Measurements from ENCODE around the gene SYT6. TPM values are rescaled to one million over a fixed set of nuclear protein-coding genes. Genes with fewer than 3 reads are reported as not detected.

Gene SYT6
- total and polyA plus RNA-seq, 2 experiments from 2014 or later = 0.09 TPM; not detected in 1

- Histone ChIP-seq H3K27ac (no peak overlapping the region), H3K9me3 (ENCODE audit: low read depth) (no peaks in the 10 kb centered on the region), H3K27me3 (peaks cover 5% of the 10 kb centered on the region), H3K4me1 (ENCODE audit: low read depth) (no peaks in the 10 kb centered on the region), H3K4me3 (no peak overlapping the region), H3K36me3 (no peaks in the 10 kb centered on the region)
- no peak for TF ChIP-seq CTCF (IDR thresholded peaks at IDR 0.05; ENCODE audit: low read depth, low read length)
- no peak for DNase-seq (ENCODE audit: low read depth in 1 of 2, low spot score in 1 of 2)
These were observed 22.7 kb upstream of the SYT6 start for GRCh38 chr1:114176366-114176765.

GRCh38 chr1:114173680-114174079, 20.0 kb upstream of the SYT6 start:
- no peak for DNase-seq (ENCODE audit: low read depth in 1 of 2, low spot score in 1 of 2)
- H3K36me3 ChIP-seq = no peaks in the 10 kb centered on the region
- H3K4me3 ChIP-seq = no peak overlapping the region
- no peak overlapping the region for H3K27ac ChIP-seq
- no peaks in the 10 kb centered on the region for H3K4me1 ChIP-seq (ENCODE audit: low read depth)
- no peaks in the 10 kb centered on the region for H3K9me3 ChIP-seq (ENCODE audit: low read depth)
- peaks cover 5% of the 10 kb centered on the region for H3K27me3 ChIP-seq
- TF ChIP-seq CTCF (IDR thresholded peaks at IDR 0.05; ENCODE audit: low read depth, low read length) = no peak

- Histone ChIP-seq H3K27ac (no peak overlapping the region), H3K9me3 (ENCODE audit: low read depth) (no peaks in the 10 kb centered on the region), H3K36me3 (no peaks in the 10 kb centered on the region), H3K27me3 (peaks cover 12% of the 10 kb centered on the region), H3K4me1 (ENCODE audit: low read depth) (no peaks in the 10 kb centered on the region), H3K4me3 (no peak overlapping the region)
- DNase-seq (ENCODE audit: low read depth in 1 of 2, low spot score in 1 of 2) = no peak
- no peak for TF ChIP-seq CTCF (IDR thresholded peaks at IDR 0.05; ENCODE audit: low read depth, low read length)
These were observed 15.8 kb upstream of the SYT6 start for GRCh38 chr1:114169509-114169908.

- Histone ChIP-seq H3K9me3 (ENCODE audit: low read depth) (no peaks in the 10 kb centered on the region), H3K4me1 (ENCODE audit: low read depth) (no peaks in the 10 kb centered on the region), H3K27me3 (peaks cover 7% of the 10 kb centered on the region), H3K27ac (no peak overlapping the region), H3K36me3 (no peaks in the 10 kb centered on the region), H3K4me3 (no peak overlapping the region)
- no peak for DNase-seq (ENCODE audit: low read depth in 1 of 2, low spot score in 1 of 2)
- no peak for TF ChIP-seq CTCF (IDR thresholded peaks at IDR 0.05; ENCODE audit: low read depth, low read length)
These were observed 13.6 kb upstream of the SYT6 start for GRCh38 chr1:114167226-114167625.

GRCh38 chr1:114164840-114165543, 11.3 kb upstream of the SYT6 start:
- Histone ChIP-seq H3K27ac (no peak overlapping the region), H3K9me3 (ENCODE audit: low read depth) (no peaks in the 10 kb centered on the region)

More at GRCh38 chr1:114164840-114165543, 11.3 kb upstream of the SYT6 start:
- Histone ChIP-seq H3K4me1 (ENCODE audit: low read depth) (no peaks in the 10 kb centered on the region), H3K36me3 (no peaks in the 10 kb centered on the region), H3K27me3 (peaks cover 10% of the 10 kb centered on the region), H3K4me3 (no peak overlapping the region)
- no peak for DNase-seq (ENCODE audit: low read depth in 1 of 2, low spot score in 1 of 2)
- TF ChIP-seq CTCF (IDR thresholded peaks at IDR 0.05; ENCODE audit: low read depth, low read length) = no peak
